ENCODE data around the gene PDE9A.

DNA sequence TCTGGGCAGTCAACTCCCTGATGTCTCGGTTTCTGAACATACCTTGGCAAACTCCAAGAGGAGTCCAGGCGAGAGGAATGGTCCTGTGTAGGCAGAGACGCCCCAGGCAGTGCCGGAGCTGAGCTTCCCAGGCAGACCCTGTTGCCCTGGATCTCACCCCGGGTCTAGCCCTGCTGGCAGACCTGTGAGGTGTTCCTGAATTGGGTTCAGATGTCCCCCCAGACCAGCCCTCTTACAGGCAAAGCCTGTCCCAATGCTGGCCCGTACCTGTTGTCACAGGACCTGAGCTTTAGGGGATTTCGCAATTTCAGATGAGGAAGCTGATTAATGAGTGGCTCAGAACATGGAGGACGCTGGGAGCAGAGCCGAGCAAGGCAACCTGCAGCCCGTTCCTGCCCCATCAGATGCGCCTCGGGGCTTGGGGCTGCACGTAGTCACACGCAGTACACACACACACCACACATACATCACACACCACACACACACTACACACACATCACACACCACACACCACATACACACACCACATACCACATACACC is 38.5 kb upstream of the PDE9A start:
- TF ChIP-seq, protein P1, sequence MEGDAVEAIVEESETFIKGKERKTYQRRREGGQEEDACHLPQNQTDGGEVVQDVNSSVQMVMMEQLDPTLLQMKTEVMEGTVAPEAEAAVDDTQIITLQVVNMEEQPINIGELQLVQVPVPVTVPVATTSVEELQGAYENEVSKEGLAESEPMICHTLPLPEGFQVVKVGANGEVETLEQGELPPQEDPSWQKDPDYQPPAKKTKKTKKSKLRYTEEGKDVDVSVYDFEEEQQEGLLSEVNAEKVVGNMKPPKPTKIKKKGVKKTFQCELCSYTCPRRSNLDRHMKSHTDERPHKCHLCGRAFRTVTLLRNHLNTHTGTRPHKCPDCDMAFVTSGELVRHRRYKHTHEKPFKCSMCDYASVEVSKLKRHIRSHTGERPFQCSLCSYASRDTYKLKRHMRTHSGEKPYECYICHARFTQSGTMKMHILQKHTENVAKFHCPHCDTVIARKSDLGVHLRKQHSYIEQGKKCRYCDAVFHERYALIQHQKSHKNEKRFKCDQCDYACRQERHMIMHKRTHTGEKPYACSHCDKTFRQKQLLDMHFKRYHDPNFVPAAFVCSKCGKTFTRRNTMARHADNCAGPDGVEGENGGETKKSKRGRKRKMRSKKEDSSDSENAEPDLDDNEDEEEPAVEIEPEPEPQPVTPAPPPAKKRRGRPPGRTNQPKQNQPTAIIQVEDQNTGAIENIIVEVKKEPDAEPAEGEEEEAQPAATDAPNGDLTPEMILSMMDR (IDR thresholded peaks at IDR 0.05): no peak
- TF ChIP-seq POLR2A (IDR thresholded peaks at IDR 0.05): no peak
